DMS114 treated with DMSO at 0.1 percent for 48 hours (cell line): ENCODE measurements around the gene PSMB3.
"Not testable (repeated sequence)": the region's sequence is repeated elsewhere in the genome, so short reads cannot be mapped to it uniquely, and the experiment has no call there.

Experiments used
- DNase-seq: peaks from one replicate; lab custom pipeline; 2025; ENCODE audit not compliant: unreplicated experiment; lab: John Stamatoyannopoulos, UW

PSMB3 gene

DNA sequence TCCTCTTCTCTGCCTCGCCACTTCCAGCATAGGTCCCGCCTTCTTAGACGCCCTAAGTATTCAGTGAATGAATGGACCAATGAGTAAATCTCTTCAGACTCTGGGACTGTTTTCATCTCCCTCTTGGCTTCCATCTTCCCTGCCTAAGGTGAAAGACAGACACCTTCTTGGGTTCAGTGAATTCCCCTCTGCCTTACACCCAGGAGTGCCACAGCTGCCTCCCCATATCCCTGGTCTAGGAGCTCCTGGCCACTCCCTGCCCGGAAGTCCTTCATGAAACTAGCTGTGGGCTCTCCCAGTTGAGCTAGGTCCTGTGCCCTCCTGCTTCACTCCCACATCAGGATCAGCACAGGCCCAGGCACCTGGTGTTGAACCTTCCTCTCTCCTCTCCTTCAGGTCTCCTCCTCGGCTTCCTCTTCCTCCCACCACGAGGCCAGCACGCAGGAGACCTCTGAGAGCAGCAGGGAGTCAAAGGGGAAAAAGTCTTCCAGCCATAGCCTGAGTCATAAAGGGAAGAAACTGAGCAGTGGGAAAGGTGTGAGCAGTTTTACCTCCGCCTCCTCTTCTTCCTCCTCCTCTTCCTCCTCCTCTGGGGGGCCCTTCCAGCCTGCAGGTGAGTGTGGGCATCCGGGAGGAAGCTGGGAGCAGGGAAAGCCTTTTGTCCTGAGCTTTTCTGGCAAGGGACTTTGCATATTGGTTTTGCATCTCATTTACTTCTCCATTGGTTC lies 37.2 kb upstream of the PSMB3 start:
- DNase-seq: no peak

DNA sequence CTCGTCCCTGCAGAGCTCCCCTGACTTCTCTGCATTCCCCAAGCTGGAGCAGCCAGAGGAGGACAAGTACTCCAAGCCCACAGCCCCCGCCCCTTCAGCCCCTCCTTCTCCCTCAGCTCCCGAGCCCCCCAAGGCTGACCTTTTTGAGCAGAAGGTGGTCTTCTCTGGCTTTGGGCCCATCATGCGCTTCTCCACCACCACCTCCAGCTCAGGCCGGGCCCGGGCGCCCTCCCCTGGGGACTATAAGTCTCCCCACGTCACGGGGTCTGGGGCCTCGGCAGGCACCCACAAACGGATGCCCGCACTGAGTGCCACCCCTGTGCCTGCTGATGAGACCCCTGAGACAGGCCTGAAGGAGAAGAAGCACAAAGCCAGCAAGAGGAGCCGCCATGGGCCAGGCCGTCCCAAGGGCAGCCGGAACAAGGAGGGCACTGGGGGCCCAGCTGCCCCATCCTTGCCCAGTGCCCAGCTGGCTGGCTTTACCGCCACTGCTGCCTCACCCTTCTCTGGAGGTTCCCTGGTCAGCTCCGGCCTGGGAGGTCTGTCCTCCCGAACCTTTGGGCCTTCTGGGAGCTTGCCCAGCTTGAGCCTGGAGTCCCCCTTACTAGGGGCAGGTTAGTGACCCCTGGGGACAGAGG lies 36.1 kb upstream of the PSMB3 start:
- DNase-seq: no peak

DNA sequence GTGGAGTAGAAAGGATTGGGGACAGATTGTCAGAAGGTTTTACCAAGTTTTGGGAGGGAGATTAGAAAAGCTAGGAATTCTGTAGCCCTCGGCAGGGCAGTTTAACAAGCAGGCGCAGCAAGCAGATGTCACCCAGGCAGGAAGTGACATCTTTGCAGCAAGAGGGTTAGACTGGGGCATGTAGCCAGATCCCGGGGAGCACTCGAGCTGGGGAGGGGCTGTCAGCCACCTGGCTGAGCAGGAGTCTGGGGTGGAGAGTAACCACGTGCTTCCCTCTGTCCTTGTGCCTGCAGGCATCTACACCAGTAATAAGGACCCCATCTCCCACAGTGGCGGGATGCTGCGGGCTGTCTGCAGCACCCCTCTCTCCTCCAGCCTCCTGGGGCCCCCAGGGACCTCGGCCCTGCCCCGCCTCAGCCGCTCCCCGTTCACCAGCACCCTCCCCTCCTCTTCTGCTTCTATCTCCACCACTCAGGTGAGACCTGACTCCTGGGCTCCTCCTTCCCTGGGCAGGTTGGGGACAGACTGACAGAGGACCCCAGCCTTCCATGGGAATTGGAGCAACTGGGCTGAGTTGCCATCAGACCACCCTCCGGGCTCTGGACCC lies 35.3 kb upstream of the PSMB3 start:
- no peak for DNase-seq

DNA sequence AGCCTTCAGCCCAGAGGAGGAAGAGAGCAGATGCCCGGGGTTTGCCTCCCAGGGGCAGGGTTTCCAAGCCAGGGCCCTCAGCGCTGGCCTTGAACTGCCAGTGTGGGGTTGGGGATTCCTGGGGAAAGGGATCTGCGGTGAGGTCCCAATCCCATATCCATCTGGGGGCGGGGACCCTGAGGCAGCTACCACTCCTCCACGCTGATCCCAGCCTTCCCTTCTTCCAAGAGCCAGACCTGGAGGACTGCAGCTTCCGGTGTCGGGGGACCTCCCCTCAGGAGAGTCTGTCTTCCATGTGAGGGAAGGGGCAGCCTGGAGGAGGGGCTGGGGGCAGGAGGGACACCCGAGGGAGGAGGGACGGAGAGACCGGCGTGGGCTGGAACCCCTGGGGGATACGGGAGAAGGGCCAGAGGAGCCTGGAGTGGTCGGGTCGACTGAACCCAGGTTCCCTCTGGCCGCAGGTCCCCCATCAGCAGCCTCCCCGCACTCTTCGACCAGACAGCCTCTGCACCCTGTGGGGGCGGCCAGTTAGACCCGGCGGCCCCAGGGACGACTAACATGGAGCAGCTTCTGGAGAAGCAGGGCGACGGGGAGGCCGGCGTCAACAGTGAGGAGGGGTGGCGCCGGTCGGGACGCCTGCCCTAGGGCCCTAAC lies 33.1 kb upstream of the PSMB3 start:
- DNase-seq: no peak

DNA sequence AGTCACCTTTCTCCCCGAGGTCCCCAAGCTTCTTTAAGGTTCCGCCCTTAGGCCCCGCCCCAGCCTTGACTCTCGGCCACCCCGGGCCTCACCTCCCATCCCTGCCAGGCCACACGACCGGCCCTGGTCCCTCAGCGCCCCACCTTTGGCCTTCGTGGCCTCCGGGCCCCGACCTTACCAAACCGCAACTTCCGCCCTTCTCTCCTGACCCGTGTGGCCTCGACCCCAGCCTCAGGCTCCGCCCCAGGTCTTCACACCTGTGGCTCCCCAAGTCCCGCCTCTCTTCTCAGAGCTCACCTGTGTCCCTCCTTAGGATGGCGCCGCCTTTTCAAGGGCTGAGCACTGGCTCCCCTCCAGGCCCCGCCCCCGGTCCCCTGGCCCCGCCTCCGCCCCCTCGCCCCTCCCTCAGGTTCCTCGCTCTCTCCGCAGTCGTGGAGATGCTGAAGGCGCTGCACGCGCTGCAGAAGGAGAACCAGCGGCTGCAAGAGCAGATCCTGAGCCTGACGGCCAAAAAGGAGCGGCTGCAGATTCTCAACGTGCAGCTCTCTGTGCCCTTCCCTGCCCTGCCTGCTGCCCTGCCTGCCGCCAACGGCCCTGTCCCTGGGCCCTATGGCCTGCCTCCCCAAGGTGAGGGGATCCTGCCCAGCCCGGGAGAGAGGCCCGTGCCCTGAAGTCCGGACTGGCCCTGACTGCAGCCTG lies 32.4 kb upstream of the PSMB3 start:
- no peak for DNase-seq

DNA sequence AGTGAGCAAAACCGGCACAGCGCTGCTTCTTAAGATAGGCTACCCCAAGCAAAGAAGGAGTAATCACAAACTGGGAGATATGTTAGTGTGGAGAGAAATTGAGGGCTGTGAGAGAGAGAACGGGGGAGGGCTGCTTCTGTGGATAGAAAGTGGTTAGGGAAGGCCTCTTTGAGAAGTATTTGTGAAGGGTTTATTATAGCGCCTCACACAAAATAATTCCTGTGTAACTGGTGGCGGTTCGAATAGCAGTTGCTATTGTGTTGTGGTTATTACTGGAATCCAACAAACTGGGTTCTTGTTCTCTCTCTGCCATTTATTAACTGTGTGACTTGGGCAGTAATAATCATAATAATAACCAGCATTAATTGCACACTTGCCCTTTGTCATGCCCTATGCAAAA lies 31.6 kb upstream of the PSMB3 start:
- DNase-seq: no peak

DNA sequence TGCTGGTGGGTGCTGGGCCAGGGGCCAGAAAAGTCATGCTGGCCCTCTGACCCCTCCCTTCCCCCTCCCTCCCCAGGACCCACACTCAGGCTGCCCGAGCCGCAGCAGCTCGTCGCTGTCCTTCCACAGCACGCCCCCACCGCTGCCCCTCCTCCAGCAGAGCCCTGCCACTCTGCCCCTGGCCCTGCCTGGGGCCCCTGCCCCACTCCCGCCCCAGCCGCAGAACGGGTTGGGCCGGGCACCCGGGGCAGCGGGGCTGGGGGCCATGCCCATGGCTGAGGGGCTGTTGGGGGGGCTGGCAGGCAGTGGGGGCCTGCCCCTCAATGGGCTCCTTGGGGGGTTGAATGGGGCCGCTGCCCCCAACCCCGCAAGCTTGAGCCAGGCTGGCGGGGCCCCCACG lies 30.7 kb upstream of the PSMB3 start:
- DNase-seq: no peak

DNA sequence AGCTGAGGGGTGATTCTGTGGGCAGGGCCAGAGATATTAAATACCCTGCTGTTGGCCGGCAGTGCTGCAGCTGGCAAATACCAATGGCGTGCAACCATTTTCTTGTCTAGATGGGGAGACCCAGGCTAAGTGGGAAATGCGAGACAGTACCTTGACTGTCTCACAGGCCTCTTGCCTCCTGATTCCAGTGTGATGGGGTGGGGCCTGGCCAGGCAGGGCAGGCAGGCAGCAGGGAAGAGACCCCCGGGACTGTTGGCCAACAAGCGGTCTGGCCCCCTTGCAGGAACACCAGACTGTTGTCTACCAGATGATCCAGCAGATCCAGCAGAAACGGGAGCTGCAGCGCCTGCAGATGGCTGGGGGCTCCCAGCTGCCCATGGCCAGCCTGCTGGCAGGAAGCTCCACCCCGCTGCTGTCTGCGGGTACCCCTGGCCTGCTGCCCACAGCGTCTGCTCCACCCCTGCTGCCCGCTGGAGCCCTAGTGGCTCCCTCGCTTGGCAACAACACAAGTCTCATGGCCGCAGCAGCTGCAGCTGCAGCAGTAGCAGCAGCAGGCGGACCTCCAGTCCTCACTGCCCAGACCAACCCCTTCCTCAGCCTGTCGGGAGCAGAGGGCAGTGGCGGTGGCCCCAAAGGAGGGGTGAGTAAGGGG lies 28.1 kb upstream of the PSMB3 start:
- DNase-seq: no peak

DNA sequence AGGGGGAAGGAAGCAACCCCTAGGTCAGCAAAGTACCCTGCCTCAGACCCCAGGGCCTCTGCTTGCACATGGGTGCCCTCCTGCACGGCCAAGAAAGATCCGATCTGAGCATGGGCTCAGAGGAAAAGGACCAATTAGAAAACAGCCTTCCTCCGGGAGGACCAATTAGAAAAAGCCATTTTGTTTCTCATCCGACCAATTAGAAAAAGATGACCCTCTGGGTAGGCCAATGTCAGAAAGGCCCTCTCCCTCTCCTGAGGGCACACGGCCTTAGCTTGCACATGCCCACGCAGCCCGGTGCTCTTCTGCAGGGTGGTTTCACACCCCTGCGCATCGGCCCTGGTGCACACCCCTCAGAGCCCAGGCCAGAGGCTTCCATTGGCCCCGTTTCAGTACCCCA lies 27.5 kb upstream of the PSMB3 start:
- DNase-seq: no peak

DNA sequence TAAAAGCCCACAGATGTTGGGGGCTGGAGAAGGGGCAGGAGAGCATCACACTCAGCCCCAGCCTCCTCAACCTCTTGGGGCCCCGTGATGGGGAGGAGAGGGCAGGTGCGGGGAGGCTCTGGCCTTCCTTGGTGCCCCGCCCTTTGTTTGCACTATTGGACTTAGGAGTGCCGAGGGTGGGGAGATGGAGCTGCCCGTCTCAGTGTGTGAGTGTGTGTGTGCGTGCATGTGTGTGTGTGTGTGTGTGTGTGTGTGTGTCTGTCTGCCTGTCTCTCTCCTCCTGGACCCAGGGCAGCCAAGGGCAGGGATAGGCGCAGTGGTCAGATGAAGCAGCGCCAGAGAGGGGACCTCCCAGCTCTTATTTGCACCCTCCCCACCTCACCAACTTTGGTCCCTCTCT lies 26.4 kb upstream of the PSMB3 start:
- DNase-seq: not testable (repeated sequence)

DNA sequence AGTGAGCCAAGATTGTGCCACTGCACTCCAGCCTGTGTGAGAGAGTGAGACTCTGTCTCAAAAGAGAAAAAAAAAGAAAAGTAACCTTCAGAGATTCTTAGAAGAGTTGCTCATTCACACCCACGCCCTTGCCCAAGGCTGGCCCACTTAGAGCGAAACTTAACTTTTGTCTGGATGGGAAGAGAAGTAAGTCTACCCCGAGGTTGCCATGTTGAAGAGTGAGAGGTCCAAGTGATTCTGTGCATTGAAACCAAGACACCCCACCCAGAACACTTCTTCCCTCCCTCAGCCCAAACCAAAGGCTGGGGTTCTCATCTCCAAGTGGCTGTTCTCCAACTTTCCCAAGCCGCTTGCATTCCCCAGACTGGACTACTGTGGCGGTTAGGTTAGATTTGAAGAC lies 24.8 kb upstream of the PSMB3 start:
- DNase-seq: no peak

DNA sequence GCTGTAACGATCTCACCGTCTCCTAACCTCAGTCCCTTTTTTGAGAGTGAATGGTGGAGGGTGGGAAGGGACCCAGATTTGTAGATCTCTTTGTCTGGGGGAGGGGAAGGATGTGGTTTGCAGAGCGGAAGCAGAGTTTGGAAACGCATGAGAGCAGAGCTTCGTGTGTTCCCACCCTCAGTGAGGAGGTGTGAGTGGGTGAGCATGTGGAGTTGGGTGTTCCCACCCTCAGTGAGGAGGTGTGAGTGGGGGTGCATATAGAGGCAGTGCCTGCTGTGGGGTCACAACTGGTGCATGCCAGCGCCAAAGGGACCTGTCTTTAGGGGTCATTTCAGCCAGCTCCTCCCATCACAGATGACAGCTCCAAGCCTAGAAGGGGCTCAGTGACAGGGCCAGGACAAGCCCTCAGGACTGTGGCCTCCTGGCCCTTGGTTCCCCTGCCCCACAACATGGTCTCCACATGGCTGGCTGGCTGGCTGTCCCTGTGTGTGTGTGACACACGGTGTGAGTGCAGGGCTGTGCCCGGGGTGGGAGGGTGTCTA lies 24.2 kb upstream of the PSMB3 start:
- no peak for DNase-seq

DNA sequence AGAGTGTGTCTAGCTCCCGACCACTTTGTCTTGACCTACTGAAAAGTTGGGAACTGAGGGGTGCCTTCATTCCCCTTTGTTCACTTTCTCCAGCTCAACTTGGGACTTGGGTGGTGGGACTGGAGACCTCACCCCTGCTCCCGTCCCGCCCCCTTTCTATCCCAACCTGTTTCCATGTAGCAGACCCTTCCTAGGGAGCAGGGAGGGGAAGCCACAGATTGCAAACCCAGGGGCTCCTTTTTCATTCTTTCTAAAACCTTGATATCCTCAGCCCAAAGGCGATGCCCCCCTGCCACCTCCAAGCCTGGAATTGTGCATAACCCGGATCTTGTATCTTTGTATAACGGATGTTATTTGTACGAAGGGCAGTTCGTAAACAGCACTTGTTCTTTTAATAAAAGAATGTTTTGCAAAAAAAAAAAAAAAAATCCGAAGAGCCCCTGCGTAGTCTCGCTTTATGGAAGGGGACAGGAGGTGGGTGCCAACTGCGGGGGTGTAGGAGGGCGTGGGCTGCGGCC lies 23.1 kb upstream of the PSMB3 start:
- no peak for DNase-seq

DNA sequence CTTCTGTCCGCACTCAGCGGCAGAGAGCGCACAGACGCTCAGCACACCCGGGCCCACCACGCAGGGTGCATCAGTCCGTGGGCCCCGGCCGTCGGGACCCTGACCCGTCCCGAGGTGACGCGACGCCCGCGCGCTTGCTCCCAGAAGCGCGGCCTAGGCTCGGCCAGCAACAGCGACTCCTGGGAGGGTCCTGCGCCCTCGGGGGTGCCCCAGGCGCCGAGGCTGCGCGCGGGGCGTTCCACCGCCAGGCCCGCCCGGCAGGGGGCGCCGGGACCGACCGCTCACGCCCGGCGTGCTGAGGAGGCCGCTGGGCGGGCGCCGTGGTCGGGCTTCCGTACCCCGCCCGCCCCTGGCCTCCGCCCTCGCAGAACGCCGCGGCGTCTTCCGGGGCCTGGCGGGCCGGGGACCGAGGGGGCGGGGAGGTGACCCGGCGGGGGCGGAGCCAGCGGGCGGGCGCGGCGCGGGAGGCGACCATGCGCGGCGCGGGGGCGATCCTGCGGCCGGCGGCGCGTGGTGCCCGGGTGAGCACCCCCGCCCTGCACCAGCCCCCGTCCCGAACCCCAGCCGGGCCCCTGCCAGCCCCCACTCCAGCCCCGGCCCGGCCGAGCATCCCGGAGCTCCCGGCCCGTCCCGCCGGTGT lies 22.5 kb upstream of the PSMB3 start, which contains the start of gene CISD3:
CISD3 (plus strand) TSS at position 456 of the 640 bp plus-strand sequence; CDS start at position 474, 18 bp downstream.
- peak; percentile 58 for DNase-seq

DNA sequence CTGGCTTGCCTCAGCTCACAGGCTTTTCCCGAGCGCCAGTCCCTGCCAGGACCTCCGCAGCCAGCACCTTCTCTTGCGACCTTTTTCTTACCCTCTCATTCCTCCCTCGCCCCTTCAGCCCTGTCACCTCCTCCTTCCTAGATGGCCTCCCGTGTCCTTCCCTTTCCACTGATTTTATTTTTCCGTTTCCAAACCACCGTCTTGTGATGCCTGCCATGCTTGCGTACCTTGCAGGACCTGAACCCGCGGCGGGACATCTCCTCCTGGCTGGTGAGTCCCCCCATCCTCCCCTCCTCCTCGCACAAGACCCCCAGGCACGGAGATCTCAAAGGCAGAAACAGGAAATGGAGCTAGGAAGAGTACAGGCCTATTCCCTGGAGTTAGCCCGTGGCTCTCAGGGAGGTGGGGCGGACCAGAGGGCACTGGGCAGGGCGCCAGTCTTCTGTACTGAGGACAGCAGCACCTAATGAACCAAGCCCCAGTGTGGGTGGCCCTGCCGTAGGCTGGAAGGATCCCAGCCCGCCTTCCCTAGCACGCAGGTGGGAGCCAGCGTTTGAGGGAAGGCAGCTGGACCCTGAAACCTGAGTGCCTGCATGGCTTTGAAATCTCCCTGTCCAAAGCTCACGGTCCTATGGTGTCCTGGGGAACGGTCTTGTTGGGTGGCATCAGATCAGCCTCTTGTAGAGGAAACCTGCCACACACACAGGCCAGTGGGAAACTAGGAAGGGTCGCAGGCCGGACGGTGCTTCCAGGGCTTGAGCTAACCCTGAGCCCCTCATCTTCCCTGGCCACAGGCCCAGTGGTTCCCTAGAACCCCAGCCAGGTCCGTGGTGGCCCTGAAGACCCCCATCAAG lies 21.8 kb upstream of the PSMB3 start:
- DNase-seq: no peak

DNA sequence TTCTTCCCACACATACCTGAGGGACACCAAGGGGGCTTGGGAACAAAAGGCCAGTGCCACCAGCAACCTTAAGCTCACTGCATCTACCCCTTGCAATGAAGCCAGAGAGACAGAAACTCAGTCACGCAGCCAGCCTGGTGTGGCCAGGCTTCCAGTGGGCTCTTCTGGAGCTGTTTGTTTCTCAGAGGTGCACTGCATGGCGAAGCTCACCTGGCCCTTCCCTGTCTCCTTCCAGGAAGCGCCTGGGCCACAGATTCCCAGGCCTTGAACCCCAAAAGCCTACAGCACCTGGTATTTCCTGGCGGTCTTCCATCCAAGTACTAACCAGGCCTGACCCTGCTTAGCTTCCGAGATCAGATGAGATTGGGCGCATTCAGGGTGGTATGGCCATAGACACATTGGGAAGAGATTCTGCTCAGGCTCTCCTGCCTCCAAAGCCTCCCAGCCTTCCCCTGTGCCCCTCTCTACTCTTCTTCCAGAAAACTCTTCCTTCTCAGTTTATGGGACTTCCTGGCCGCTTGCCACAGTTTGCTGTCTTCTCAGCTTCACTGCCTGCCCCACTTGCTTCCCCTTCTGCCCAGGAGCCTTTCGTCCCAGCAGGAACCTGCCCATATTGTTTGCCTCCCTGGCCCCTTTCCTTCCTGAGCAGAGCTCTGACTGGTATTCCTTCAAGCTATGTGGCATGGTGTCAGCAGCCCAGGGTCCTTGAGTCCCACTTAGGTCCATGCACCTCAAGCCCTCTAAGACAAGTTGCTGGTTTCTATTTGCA lies 20.8 kb upstream of the PSMB3 start:
- no peak for DNase-seq

DNA sequence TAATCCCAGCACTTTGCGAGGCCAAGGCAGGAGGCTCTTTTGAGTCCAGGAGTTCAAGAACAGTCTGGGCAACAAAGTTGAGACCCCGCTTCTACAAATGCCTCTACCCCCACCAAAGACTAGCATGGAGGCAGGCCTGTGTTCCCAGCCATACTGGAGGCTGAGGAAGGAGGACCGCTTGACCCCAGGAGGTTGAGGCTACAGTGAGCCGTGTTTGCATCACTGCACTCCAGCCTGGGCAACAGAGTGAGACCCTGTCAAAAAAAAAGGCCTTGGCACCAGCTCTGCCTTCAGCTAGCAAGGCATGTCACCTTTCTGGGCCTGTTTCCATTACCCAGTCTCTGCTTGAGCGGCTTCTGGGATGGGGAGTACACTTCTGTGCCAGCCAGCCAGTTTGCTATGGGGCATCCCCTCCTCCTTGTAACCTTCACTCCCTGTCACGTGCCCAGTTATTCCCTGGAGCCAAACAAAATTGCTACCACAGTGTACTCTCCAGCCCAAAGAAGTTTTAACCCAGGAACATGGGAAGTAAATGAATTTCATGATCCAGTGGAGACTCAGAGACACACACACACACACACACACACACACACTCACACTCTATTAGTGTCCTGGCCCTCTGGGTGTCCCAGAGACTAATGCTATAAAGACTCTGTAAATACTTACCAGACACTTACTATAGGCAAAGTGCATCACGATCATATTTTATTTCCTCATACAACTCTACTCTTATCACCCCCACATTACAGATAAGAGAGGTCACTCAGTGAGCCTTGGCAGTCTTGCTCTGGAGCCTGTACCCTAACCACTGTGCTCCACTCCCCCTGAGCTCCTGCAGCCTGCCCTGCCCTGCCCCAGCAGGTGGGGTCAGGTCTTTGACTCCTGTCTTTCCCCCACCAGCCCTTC lies 19.9 kb upstream of the PSMB3 start:
- no peak for DNase-seq
